22Rv1 (cell line): ENCODE results near the gene CHST2.

ENCODE experiments used
- ZFX ChIP-seq: fragments of 450-650 bp; IDR thresholded peaks from 2 replicates; pipeline ENCODE4 v1.6.1; 2017; ENCODE audit warnings: antibody characterized with exemption, borderline replicate concordance
- TF ChIP-seq, protein P1 (sequence below): fragments of 450-650 bp; IDR thresholded peaks from 2 replicates; pipeline ENCODE4 v1.5.1; 2017; ENCODE audit warnings: mild to moderate bottlenecking

DNA sequence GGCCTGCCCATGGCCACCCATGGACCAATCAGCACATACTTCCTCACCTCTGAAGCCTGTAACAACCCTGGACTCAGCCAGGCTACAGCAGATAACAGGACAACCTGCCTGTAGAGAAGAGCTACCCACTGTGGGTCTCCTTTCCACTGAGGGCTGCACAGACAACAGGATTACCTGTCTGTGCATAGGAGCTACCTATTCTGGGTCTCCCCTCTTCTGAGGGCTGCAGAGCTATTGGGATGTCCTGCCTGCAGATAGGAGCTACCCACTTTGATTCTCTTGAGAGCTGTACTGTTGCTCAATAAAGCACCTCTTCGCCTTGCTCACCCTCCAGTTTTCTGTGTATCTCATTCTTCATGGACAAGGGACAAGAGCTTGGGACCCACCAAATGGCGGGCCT, 23.8 kb upstream of the CHST2 start:
- TF ChIP-seq, protein P1, sequence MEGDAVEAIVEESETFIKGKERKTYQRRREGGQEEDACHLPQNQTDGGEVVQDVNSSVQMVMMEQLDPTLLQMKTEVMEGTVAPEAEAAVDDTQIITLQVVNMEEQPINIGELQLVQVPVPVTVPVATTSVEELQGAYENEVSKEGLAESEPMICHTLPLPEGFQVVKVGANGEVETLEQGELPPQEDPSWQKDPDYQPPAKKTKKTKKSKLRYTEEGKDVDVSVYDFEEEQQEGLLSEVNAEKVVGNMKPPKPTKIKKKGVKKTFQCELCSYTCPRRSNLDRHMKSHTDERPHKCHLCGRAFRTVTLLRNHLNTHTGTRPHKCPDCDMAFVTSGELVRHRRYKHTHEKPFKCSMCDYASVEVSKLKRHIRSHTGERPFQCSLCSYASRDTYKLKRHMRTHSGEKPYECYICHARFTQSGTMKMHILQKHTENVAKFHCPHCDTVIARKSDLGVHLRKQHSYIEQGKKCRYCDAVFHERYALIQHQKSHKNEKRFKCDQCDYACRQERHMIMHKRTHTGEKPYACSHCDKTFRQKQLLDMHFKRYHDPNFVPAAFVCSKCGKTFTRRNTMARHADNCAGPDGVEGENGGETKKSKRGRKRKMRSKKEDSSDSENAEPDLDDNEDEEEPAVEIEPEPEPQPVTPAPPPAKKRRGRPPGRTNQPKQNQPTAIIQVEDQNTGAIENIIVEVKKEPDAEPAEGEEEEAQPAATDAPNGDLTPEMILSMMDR: no peak
- no peak for TF ChIP-seq ZFX
